GM18867 (cell line): Measurements from ENCODE around the gene SPDYC.
"Not testable (repeated sequence)": the region's sequence is repeated elsewhere in the genome, so short reads cannot be mapped to it uniquely, and the experiment has no call there.

Source experiments
- ATAC-seq: cut with Tn5 transposase; IDR thresholded peaks from one replicate; pipeline ENCODE4 v1.9.1; 2021; ENCODE audit warnings: mild to moderate bottlenecking, moderate library complexity; ENCODE audit not compliant: unreplicated experiment

The SPDYC gene

GRCh38 chr11:65166893-65167292 is 3.1 kb upstream of the SPDYC start:
- ATAC-seq: no peak

- no peak for ATAC-seq
Observed at GRCh38 chr11:65167656-65168055, 2.4 kb upstream of the SPDYC start.

GRCh38 chr11:65169164-65169641 is 830 bp upstream of the SPDYC start:
- ATAC-seq: no peak

- ATAC-seq: no peak
Observed at GRCh38 chr11:65172600-65172999, 2.6 kb downstream of the SPDYC start.

GRCh38 chr11:65174571-65175010 is 4.6 kb downstream of the SPDYC start:
- ATAC-seq: not testable (repeated sequence)

- peak; percentile 62 for ATAC-seq
Observed at GRCh38 chr11:65180877-65181568, 11.0 kb downstream of the SPDYC start.

- peak; percentile 44 for ATAC-seq
Observed at GRCh38 chr11:65181569-65182257, 11.7 kb downstream of the SPDYC start, which contains the start of gene CAPN1. Gene CAPN1 (plus strand): TSS chr11:65181928. CDS start chr11:65182702, 774 bp downstream.

GRCh38 chr11:65182258-65183170 is 12.5 kb downstream of the SPDYC start:
- peak; percentile 17 for ATAC-seq

GRCh38 chr11:65183201-65183891 is 13.3 kb downstream of the SPDYC start:
- ATAC-seq: no peak

GRCh38 chr11:65184146-65184545 is 14.1 kb downstream of the SPDYC start:
- no peak for ATAC-seq

- ATAC-seq: no peak
Observed at GRCh38 chr11:65185171-65185570, 15.1 kb downstream of the SPDYC start.

GRCh38 chr11:65185869-65186341 is 15.9 kb downstream of the SPDYC start:
- no peak for ATAC-seq

GRCh38 chr11:65186701-65187100 is 16.7 kb downstream of the SPDYC start:
- no peak for ATAC-seq

GRCh38 chr11:65187146-65187675 is 17.2 kb downstream of the SPDYC start:
- ATAC-seq: no peak

- no peak for ATAC-seq
Observed at GRCh38 chr11:65187971-65188461, 18.0 kb downstream of the SPDYC start.

GRCh38 chr11:65188486-65188885 is 18.5 kb downstream of the SPDYC start:
- ATAC-seq: no peak

- ATAC-seq: no peak
Observed at GRCh38 chr11:65189191-65189590, 19.2 kb downstream of the SPDYC start.

GRCh38 chr11:65194564-65194963 is 24.5 kb downstream of the SPDYC start:
- no peak for ATAC-seq

- no peak for ATAC-seq
Observed at GRCh38 chr11:65204143-65204542, 34.1 kb downstream of the SPDYC start.
